H1 (cell line): ENCODE measurements around the gene HDAC6. TPM values are rescaled to one million over a fixed set of nuclear protein-coding genes. Genes with fewer than 3 reads are reported as not detected.

ENCODE experiments used
- CTCF ChIA-PET: fragments of 300-600 bp; sonication (Branson Sonifier 250); formaldehyde crosslinking; loops from one replicate; lab custom pipeline; 2021; ENCODE audit not compliant: partially characterized antibody; lab: Charles Lee
- POLR2A ChIA-PET: fragments of 300-600 bp; sonication (Branson Sonifier 250); formaldehyde crosslinking; loops from one replicate; lab custom pipeline; 2021; ENCODE audit warnings: inconsistent platforms; ENCODE audit not compliant: partially characterized antibody; lab: Charles Lee
- DNase-seq, 2 experiments: peaks; one replicate each; pipeline versions ENCODE4 v3.0.0 to v3.0.0-alpha.2; 2010 to 2022; ENCODE audit warnings: low spot score in 2 of 2, low read depth in 1 of 2, mixed read lengths in 1 of 2
- FAIRE-seq: peaks from 2 replicates; lab custom pipeline; 2011; peaks lifted over from hg19 to GRCh38; lab: Jason Lieb, UNC
- H2AFZ ChIP-seq: 2 replicates; pipeline ENCODE4 v1.8.1; 2012; ENCODE audit warnings: low read length, inconsistent platforms
- H2AK5ac ChIP-seq: 2 replicates; pipeline ENCODE4 v1.6.1; 2013; ENCODE audit warnings: low read depth, low read length
- H2BK120ac ChIP-seq: replicated peaks from 2 replicates; pipeline ENCODE3; 2013; ENCODE audit warnings: low read depth, low read length, inconsistent platforms
- H2BK12ac ChIP-seq: 2 replicates; pipeline ENCODE4 v1.6.1; 2013; ENCODE audit warnings: low read depth, low read length
- H2BK15ac ChIP-seq: 2 replicates; pipeline ENCODE4 v1.6.1; 2013; ENCODE audit warnings: low read length
- H2BK20ac ChIP-seq: 2 replicates; pipeline ENCODE4 v1.6.1; 2013; ENCODE audit warnings: low read length
- H2BK5ac ChIP-seq: 2 replicates; pipeline ENCODE4 v1.6.1; 2013; ENCODE audit warnings: low read depth, low read length
- H3K14ac ChIP-seq: 2 replicates; pipeline ENCODE4 v1.6.1; 2013; ENCODE audit warnings: inconsistent platforms; ENCODE audit not compliant: insufficient read length
- H3K18ac ChIP-seq: 2 replicates; pipeline ENCODE4 v1.6.1; 2013; ENCODE audit warnings: low read length; ENCODE audit errors: extremely low read depth
- H3K23ac ChIP-seq: 2 replicates; pipeline ENCODE4 v1.6.1; 2013; ENCODE audit warnings: inconsistent platforms; ENCODE audit not compliant: insufficient read length
- H3K23me2 ChIP-seq: 2 replicates; pipeline ENCODE4 v1.6.1; 2013; ENCODE audit warnings: low read depth, low read length
- H3K27ac ChIP-seq: 2 replicates; pipeline ENCODE4 v1.6.1; 2011; ENCODE audit warnings: low read depth, low read length, inconsistent platforms
- H3K27me3 ChIP-seq, 4 experiments: replicated peaks in 1 of 4; 1 replicate in 1 of 4; 2 replicates in 3 of 4; pipeline versions ENCODE4 v1.6.1 to v1.8.1; 2011 to 2013; ENCODE audit warnings: low read length in 3 of 4, mild to moderate bottlenecking in 3 of 4, inconsistent platforms in 2 of 4, mixed read lengths in 2 of 4, moderate library complexity in 1 of 4; ENCODE audit not compliant: control insufficient read depth in 3 of 4, insufficient read depth in 3 of 4; ENCODE audit errors: extremely low read depth in 1 of 4
- H3K36me3 ChIP-seq, 4 experiments: 2 replicates each; pipeline versions ENCODE4 v1.6.1 to v1.8.1; 2011 to 2013; ENCODE audit warnings: mild to moderate bottlenecking in 4 of 4, low read length in 3 of 4, moderate library complexity in 2 of 4, control low read depth in 1 of 4, inconsistent platforms in 1 of 4; ENCODE audit not compliant: insufficient read depth in 4 of 4, control insufficient read depth in 2 of 4
- H3K4ac ChIP-seq: replicated peaks from 2 replicates; pipeline ENCODE3; 2013; ENCODE audit warnings: low read length, low read depth, mixed read lengths, inconsistent platforms; ENCODE audit not compliant: insufficient read length
- H3K4me1 ChIP-seq, 4 experiments: replicated peaks in 1 of 4; 1 replicate in 1 of 4; 2 replicates in 3 of 4; pipeline versions ENCODE4 v1.6.1 to v1.8.1; 2011 to 2013; ENCODE audit warnings: low read length in 3 of 4, inconsistent platforms in 2 of 4, mixed read lengths in 1 of 4; ENCODE audit not compliant: insufficient read depth in 4 of 4, control insufficient read depth in 3 of 4
- H3K4me2 ChIP-seq, 2 experiments: 2 replicates each; pipeline versions ENCODE4 v1.6.1 to v1.8.1; 2011 to 2013; ENCODE audit warnings: low read depth in 2 of 2, low read length in 2 of 2, control low read depth in 1 of 2, inconsistent platforms in 1 of 2, mild to moderate bottlenecking in 1 of 2; ENCODE audit not compliant: insufficient read depth in 1 of 2
- H3K4me3 ChIP-seq, 4 experiments: fragments of 200-600, 300-600 bp in 1 of 4; sonication (generic), shearing (Covaris generic), sonication (Bioruptor Twin) in 1 of 4; 2 replicates each; pipeline versions ENCODE4 v1.5.1 to v1.8.1; 2011 to 2016; ENCODE audit warnings: low read length in 4 of 4, low read depth in 3 of 4, control low read depth in 2 of 4, inconsistent platforms in 2 of 4, mild to moderate bottlenecking in 2 of 4, mixed read lengths in 1 of 4, moderate library complexity in 1 of 4; ENCODE audit not compliant: insufficient read depth in 2 of 4; ENCODE audit errors: extremely low read depth in 1 of 4
- H3K56ac ChIP-seq: replicated peaks from 2 replicates; pipeline ENCODE3; 2013; ENCODE audit warnings: low read depth, mild to moderate bottlenecking, mixed read lengths, low read length, inconsistent platforms; ENCODE audit not compliant: insufficient read length
- H3K79me1 ChIP-seq: 2 replicates; pipeline ENCODE4 v1.6.1; 2013; ENCODE audit warnings: low read depth, low read length, control low read depth
- H3K79me2 ChIP-seq, 2 experiments: 2 replicates each; pipeline versions ENCODE4 v1.6.1 to v1.8.1; 2012 to 2013; ENCODE audit warnings: low read length in 2 of 2, mild to moderate bottlenecking in 2 of 2, inconsistent platforms in 1 of 2; ENCODE audit not compliant: insufficient read depth in 2 of 2, control insufficient read depth in 1 of 2
- H3K9ac ChIP-seq, 4 experiments: replicated peaks in 1 of 4; 1 replicate in 1 of 4; 2 replicates in 3 of 4; pipeline versions ENCODE4 v1.6.1 to v1.8.1; 2011 to 2013; ENCODE audit warnings: low read depth in 3 of 4, low read length in 3 of 4, control low read depth in 2 of 4, mild to moderate bottlenecking in 2 of 4, moderate library complexity in 2 of 4, inconsistent platforms in 1 of 4; ENCODE audit errors: extremely low read depth in 1 of 4
- H3K9me3 ChIP-seq, 2 experiments: 2 replicates each; pipeline versions ENCODE4 v1.6.1 to v1.8.1; 2012 to 2013; ENCODE audit warnings: mild to moderate bottlenecking in 2 of 2, moderate library complexity in 2 of 2, control low read depth in 1 of 2, inconsistent platforms in 1 of 2, low read depth in 1 of 2, low read length in 1 of 2, mixed read lengths in 1 of 2; ENCODE audit not compliant: insufficient read depth in 2 of 2
- H4K20me1 ChIP-seq, 2 experiments: replicated peaks in 1 of 2; 2 replicates each; pipeline versions ENCODE3 to v1.8.1; 2011 to 2013; ENCODE audit warnings: inconsistent platforms in 2 of 2, low read length in 2 of 2, mild to moderate bottlenecking in 1 of 2; ENCODE audit not compliant: insufficient read depth in 2 of 2, control insufficient read depth in 1 of 2
- H4K5ac ChIP-seq: 2 replicates; pipeline ENCODE4 v1.6.1; 2013; ENCODE audit warnings: low read length, low read depth, mixed read lengths, inconsistent platforms; ENCODE audit not compliant: insufficient read length
- H4K8ac ChIP-seq: 2 replicates; pipeline ENCODE4 v1.8.0; 2013; ENCODE audit warnings: mild to moderate bottlenecking, moderate library complexity, low read length, inconsistent platforms; ENCODE audit not compliant: insufficient read depth; ENCODE audit errors: extremely low read depth
- H4K91ac ChIP-seq: replicated peaks from 2 replicates; pipeline ENCODE3; 2013; ENCODE audit warnings: low read length, mixed read lengths, inconsistent platforms; ENCODE audit not compliant: insufficient read length
- CEBPB ChIP-seq: IDR thresholded peaks from 2 replicates; pipeline ENCODE4 v1.6.1; 2012; ENCODE audit warnings: low read depth, low read length
- WGBS, 2 experiments: shearing (Covaris generic) in 1 of 2; methylation state at CpG; one replicate each; pipeline versions ENCODE4 v1.1.6 to v1.1.7; 2013 to 2015; ENCODE audit warnings: low lambda C conversion rate in 2 of 2, mixed read lengths in 2 of 2, inconsistent platforms in 1 of 2, low coverage in 1 of 2, missing lambda C conversion rate in 1 of 2; ENCODE audit not compliant: insufficient replicate concordance in 2 of 2, insufficient coverage in 1 of 2, insufficient read length in 1 of 2; ENCODE audit errors: extremely low coverage in 1 of 2, missing lambda C conversion rate in 1 of 2; 5-methylcytosine and 5-hydroxymethylcytosine counted together
- polyA plus RNA-seq, 7 experiments: library from polyadenylated mRNA; depleted of rRNA in 3 of 7; stranded (reverse) in 5 of 7; unstranded in 2 of 7; fragments of >200 nt in 5 of 7; fragments of 200-250 nt in 2 of 7; gene quantifications; 1 replicate in 5 of 7; 2 replicates in 1 of 7; 4 replicates in 1 of 7; pipeline versions ENCODE4 v1.2.1 to v1.2.3, GENCODE V29; 2011 to 2013; ENCODE audit warnings: missing spikeins in 2 of 7, mixed read lengths in 2 of 7
- total RNA-seq: library from RNA; stranded (reverse); fragmentation: NEBNext Ultra II Directional; extraction: Animal tissue kit (Norgen Biotek cat#: 25700); gene quantifications from 2 replicates; pipeline ENCODE4 v1.2.1, GENCODE V29; 2021

The HDAC6 gene
- total and polyA plus RNA-seq, 2 of the 8 experiments (the other 6 are each of a cell fraction or from before 2014, with no cell fraction given) = 34.0 to 51.8 TPM

DNA sequence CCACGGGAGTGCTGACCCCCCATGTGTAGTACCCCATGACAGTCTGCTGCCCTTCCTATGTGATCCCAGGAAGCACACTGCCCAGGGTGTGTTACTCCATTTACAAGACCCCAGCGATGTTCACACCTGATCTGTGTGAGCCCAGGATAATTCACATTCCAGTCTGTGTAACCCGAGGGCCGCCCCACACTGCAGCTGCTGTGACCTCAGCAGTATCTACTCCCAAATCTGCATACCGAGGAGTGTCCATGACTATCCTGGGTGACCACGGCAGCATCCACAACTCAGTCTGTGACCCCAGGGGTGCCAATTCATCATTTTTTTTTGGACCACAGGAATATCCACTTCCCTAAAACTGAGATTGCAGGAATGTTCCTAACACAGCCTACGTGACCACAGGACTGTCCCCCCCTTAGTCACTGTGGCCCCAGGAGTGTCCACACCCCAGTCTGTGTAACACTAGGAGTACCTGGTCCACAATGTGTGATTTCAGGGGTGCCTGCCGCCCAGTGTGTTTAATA is 48.1 kb upstream of the HDAC6 start:
- no peaks in the 10 kb centered on the region for H3K23me2 ChIP-seq
- H3K4me1 ChIP-seq = no peaks in the 10 kb centered on the region
- no peak overlapping the region for H2BK15ac ChIP-seq
- no peak overlapping the region for H3K4ac ChIP-seq
- no peak overlapping the region for H3K56ac ChIP-seq
- no peaks in the 10 kb centered on the region for H3K36me3 ChIP-seq
- H3K79me2 ChIP-seq = no peaks in the 10 kb centered on the region
- H3K27me3 ChIP-seq = no peaks in the 10 kb centered on the region
- H3K4me2 ChIP-seq = no peak overlapping the region
- no peak overlapping the region for H3K23ac ChIP-seq
- no peak for FAIRE-seq
- ChIA-PET POLR2A (no interaction called here), CTCF (no interaction called here)
- no peaks in the 10 kb centered on the region for H3K79me1 ChIP-seq
- no peak overlapping the region for H4K5ac ChIP-seq
- H4K8ac ChIP-seq = no peak overlapping the region
- no peak overlapping the region for H2BK12ac ChIP-seq
- DNase-seq = no peak
- H3K9ac ChIP-seq = no peak overlapping the region
- no peak overlapping the region for H3K14ac ChIP-seq
- H2BK20ac ChIP-seq = no peak overlapping the region
- H3K27ac ChIP-seq = no peak overlapping the region
- no peak overlapping the region for H3K18ac ChIP-seq
- H4K20me1 ChIP-seq = no peaks in the 10 kb centered on the region
- no peak overlapping the region for H4K91ac ChIP-seq
- no peaks in the 10 kb centered on the region for H3K9me3 ChIP-seq
- H2AFZ ChIP-seq = no peak overlapping the region
- no peak overlapping the region for H2BK120ac ChIP-seq
- H2BK5ac ChIP-seq = no peak overlapping the region
- H3K4me3 ChIP-seq = no peak overlapping the region
- 88% methylated on average over 7 of the region's 8 CpGs; no CpG with 5 or more reads in 1 of the 2 experiments for WGBS, 2 experiments
- H2AK5ac ChIP-seq = no peak overlapping the region
- TF ChIP-seq CEBPB = no peak
